C4-2B (cell line): ENCODE measurements around the gene KPTN.

Experiments used
- CTCF ChIP-seq: fragments of 450-650 bp; conservative IDR thresholded peaks from 2 replicates; pipeline ENCODE4 v1.5.1; 2017; ENCODE audit warnings: mild to moderate bottlenecking
- ZFX ChIP-seq: fragments of 450-650 bp; IDR thresholded peaks from 2 replicates; pipeline ENCODE4 v1.6.1; 2017

DNA sequence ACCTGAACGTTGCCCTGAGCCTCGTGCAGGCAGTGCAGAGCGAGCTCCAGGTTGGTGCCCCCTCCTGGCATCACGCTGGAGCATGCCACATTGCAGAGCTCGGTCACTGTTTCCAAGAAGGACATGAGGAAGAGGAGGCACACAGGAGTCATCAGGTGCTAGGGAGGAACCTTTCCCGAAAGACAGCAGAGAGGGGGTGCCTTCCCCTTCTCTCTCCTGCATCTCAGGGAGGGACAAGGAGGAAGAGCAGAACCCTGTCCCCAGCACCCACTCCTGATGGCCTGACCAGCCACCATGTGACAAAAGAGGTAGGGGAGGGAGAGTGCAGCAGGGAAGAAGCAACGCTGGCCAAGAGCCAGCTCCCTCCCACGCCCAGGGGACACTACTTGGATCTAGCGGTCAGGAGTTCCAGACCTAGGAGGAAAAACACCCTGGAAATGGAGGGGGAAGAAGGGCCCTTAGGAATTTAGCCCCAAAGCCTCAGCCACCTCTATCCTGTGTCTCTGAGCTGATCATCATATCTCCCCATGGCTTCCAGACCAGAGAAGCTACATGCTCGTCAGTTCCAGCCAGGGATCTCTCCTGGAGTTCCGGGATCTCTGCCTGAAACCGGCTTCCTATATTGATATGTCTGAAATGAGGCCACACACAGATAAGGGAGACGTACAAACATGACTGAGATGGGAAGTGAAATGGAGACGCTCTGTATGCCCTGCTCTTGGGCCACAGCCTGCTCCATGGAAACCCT lies 47.8 kb upstream of the KPTN start:
- TF ChIP-seq CTCF: no peak
- no peak for TF ChIP-seq ZFX
